H1 (cell line): ENCODE results near the gene BOLA1. TPM values are rescaled to one million over a fixed set of nuclear protein-coding genes. Genes with fewer than 3 reads are reported as not detected.
"Not testable (repeated sequence)": the region's sequence is repeated elsewhere in the genome, so short reads cannot be mapped to it uniquely, and the experiment has no call there.

Experiments used
- CTCF ChIA-PET: fragments of 300-600 bp; sonication (Branson Sonifier 250); formaldehyde crosslinking; loops from one replicate; lab custom pipeline; 2021; ENCODE audit not compliant: partially characterized antibody; lab: Charles Lee
- POLR2A ChIA-PET: fragments of 300-600 bp; sonication (Branson Sonifier 250); formaldehyde crosslinking; loops from one replicate; lab custom pipeline; 2021; ENCODE audit warnings: inconsistent platforms; ENCODE audit not compliant: partially characterized antibody; lab: Charles Lee
- DNase-seq, 2 experiments: peaks; one replicate each; pipeline versions ENCODE4 v3.0.0 to v3.0.0-alpha.2; 2010 to 2022; ENCODE audit warnings: low spot score in 2 of 2, low read depth in 1 of 2, mixed read lengths in 1 of 2
- FAIRE-seq: peaks from 2 replicates; lab custom pipeline; 2011; peaks lifted over from hg19 to GRCh38; lab: Jason Lieb, UNC
- H2AFZ ChIP-seq: 2 replicates; pipeline ENCODE4 v1.8.1; 2012; ENCODE audit warnings: low read length, inconsistent platforms
- H2AK5ac ChIP-seq: 2 replicates; pipeline ENCODE4 v1.6.1; 2013; ENCODE audit warnings: low read depth, low read length
- H2BK120ac ChIP-seq: replicated peaks from 2 replicates; pipeline ENCODE3; 2013; ENCODE audit warnings: low read depth, low read length, inconsistent platforms
- H2BK12ac ChIP-seq: 2 replicates; pipeline ENCODE4 v1.6.1; 2013; ENCODE audit warnings: low read depth, low read length
- H2BK15ac ChIP-seq: 2 replicates; pipeline ENCODE4 v1.6.1; 2013; ENCODE audit warnings: low read length
- H2BK20ac ChIP-seq: 2 replicates; pipeline ENCODE4 v1.6.1; 2013; ENCODE audit warnings: low read length
- H2BK5ac ChIP-seq: 2 replicates; pipeline ENCODE4 v1.6.1; 2013; ENCODE audit warnings: low read depth, low read length
- H3K14ac ChIP-seq: 2 replicates; pipeline ENCODE4 v1.6.1; 2013; ENCODE audit warnings: inconsistent platforms; ENCODE audit not compliant: insufficient read length
- H3K18ac ChIP-seq: 2 replicates; pipeline ENCODE4 v1.6.1; 2013; ENCODE audit warnings: low read length; ENCODE audit errors: extremely low read depth
- H3K23ac ChIP-seq: 2 replicates; pipeline ENCODE4 v1.6.1; 2013; ENCODE audit warnings: inconsistent platforms; ENCODE audit not compliant: insufficient read length
- H3K23me2 ChIP-seq: 2 replicates; pipeline ENCODE4 v1.6.1; 2013; ENCODE audit warnings: low read depth, low read length
- H3K27ac ChIP-seq: 2 replicates; pipeline ENCODE4 v1.6.1; 2011; ENCODE audit warnings: low read depth, low read length, inconsistent platforms
- H3K27me3 ChIP-seq, 4 experiments: replicated peaks in 1 of 4; 1 replicate in 1 of 4; 2 replicates in 3 of 4; pipeline versions ENCODE4 v1.6.1 to v1.8.1; 2011 to 2013; ENCODE audit warnings: low read length in 3 of 4, mild to moderate bottlenecking in 3 of 4, inconsistent platforms in 2 of 4, mixed read lengths in 2 of 4, moderate library complexity in 1 of 4; ENCODE audit not compliant: control insufficient read depth in 3 of 4, insufficient read depth in 3 of 4; ENCODE audit errors: extremely low read depth in 1 of 4
- H3K36me3 ChIP-seq, 4 experiments: 2 replicates each; pipeline versions ENCODE4 v1.6.1 to v1.8.1; 2011 to 2013; ENCODE audit warnings: mild to moderate bottlenecking in 4 of 4, low read length in 3 of 4, moderate library complexity in 2 of 4, control low read depth in 1 of 4, inconsistent platforms in 1 of 4; ENCODE audit not compliant: insufficient read depth in 4 of 4, control insufficient read depth in 2 of 4
- H3K4ac ChIP-seq: replicated peaks from 2 replicates; pipeline ENCODE3; 2013; ENCODE audit warnings: low read length, low read depth, mixed read lengths, inconsistent platforms; ENCODE audit not compliant: insufficient read length
- H3K4me1 ChIP-seq, 4 experiments: replicated peaks in 1 of 4; 1 replicate in 1 of 4; 2 replicates in 3 of 4; pipeline versions ENCODE4 v1.6.1 to v1.8.1; 2011 to 2013; ENCODE audit warnings: low read length in 3 of 4, inconsistent platforms in 2 of 4, mixed read lengths in 1 of 4; ENCODE audit not compliant: insufficient read depth in 4 of 4, control insufficient read depth in 3 of 4
- H3K4me2 ChIP-seq, 2 experiments: 2 replicates each; pipeline versions ENCODE4 v1.6.1 to v1.8.1; 2011 to 2013; ENCODE audit warnings: low read depth in 2 of 2, low read length in 2 of 2, control low read depth in 1 of 2, inconsistent platforms in 1 of 2, mild to moderate bottlenecking in 1 of 2; ENCODE audit not compliant: insufficient read depth in 1 of 2
- H3K4me3 ChIP-seq, 4 experiments: fragments of 200-600, 300-600 bp in 1 of 4; sonication (generic), shearing (Covaris generic), sonication (Bioruptor Twin) in 1 of 4; 2 replicates each; pipeline versions ENCODE4 v1.5.1 to v1.8.1; 2011 to 2016; ENCODE audit warnings: low read length in 4 of 4, low read depth in 3 of 4, control low read depth in 2 of 4, inconsistent platforms in 2 of 4, mild to moderate bottlenecking in 2 of 4, mixed read lengths in 1 of 4, moderate library complexity in 1 of 4; ENCODE audit not compliant: insufficient read depth in 2 of 4; ENCODE audit errors: extremely low read depth in 1 of 4
- H3K56ac ChIP-seq: replicated peaks from 2 replicates; pipeline ENCODE3; 2013; ENCODE audit warnings: low read depth, mild to moderate bottlenecking, mixed read lengths, low read length, inconsistent platforms; ENCODE audit not compliant: insufficient read length
- H3K79me1 ChIP-seq: 2 replicates; pipeline ENCODE4 v1.6.1; 2013; ENCODE audit warnings: low read depth, low read length, control low read depth
- H3K79me2 ChIP-seq, 2 experiments: 2 replicates each; pipeline versions ENCODE4 v1.6.1 to v1.8.1; 2012 to 2013; ENCODE audit warnings: low read length in 2 of 2, mild to moderate bottlenecking in 2 of 2, inconsistent platforms in 1 of 2; ENCODE audit not compliant: insufficient read depth in 2 of 2, control insufficient read depth in 1 of 2
- H3K9ac ChIP-seq, 4 experiments: replicated peaks in 1 of 4; 1 replicate in 1 of 4; 2 replicates in 3 of 4; pipeline versions ENCODE4 v1.6.1 to v1.8.1; 2011 to 2013; ENCODE audit warnings: low read depth in 3 of 4, low read length in 3 of 4, control low read depth in 2 of 4, mild to moderate bottlenecking in 2 of 4, moderate library complexity in 2 of 4, inconsistent platforms in 1 of 4; ENCODE audit errors: extremely low read depth in 1 of 4
- H3K9me3 ChIP-seq, 2 experiments: 2 replicates each; pipeline versions ENCODE4 v1.6.1 to v1.8.1; 2012 to 2013; ENCODE audit warnings: mild to moderate bottlenecking in 2 of 2, moderate library complexity in 2 of 2, control low read depth in 1 of 2, inconsistent platforms in 1 of 2, low read depth in 1 of 2, low read length in 1 of 2, mixed read lengths in 1 of 2; ENCODE audit not compliant: insufficient read depth in 2 of 2
- H4K20me1 ChIP-seq, 2 experiments: replicated peaks in 1 of 2; 2 replicates each; pipeline versions ENCODE3 to v1.8.1; 2011 to 2013; ENCODE audit warnings: inconsistent platforms in 2 of 2, low read length in 2 of 2, mild to moderate bottlenecking in 1 of 2; ENCODE audit not compliant: insufficient read depth in 2 of 2, control insufficient read depth in 1 of 2
- H4K5ac ChIP-seq: 2 replicates; pipeline ENCODE4 v1.6.1; 2013; ENCODE audit warnings: low read length, low read depth, mixed read lengths, inconsistent platforms; ENCODE audit not compliant: insufficient read length
- H4K8ac ChIP-seq: 2 replicates; pipeline ENCODE4 v1.8.0; 2013; ENCODE audit warnings: mild to moderate bottlenecking, moderate library complexity, low read length, inconsistent platforms; ENCODE audit not compliant: insufficient read depth; ENCODE audit errors: extremely low read depth
- H4K91ac ChIP-seq: replicated peaks from 2 replicates; pipeline ENCODE3; 2013; ENCODE audit warnings: low read length, mixed read lengths, inconsistent platforms; ENCODE audit not compliant: insufficient read length
- WGBS, 2 experiments: shearing (Covaris generic) in 1 of 2; methylation state at CpG; one replicate each; pipeline versions ENCODE4 v1.1.6 to v1.1.7; 2013 to 2015; ENCODE audit warnings: low lambda C conversion rate in 2 of 2, mixed read lengths in 2 of 2, inconsistent platforms in 1 of 2, low coverage in 1 of 2, missing lambda C conversion rate in 1 of 2; ENCODE audit not compliant: insufficient replicate concordance in 2 of 2, insufficient coverage in 1 of 2, insufficient read length in 1 of 2; ENCODE audit errors: extremely low coverage in 1 of 2, missing lambda C conversion rate in 1 of 2; 5-methylcytosine and 5-hydroxymethylcytosine counted together
- polyA plus RNA-seq, 7 experiments: library from polyadenylated mRNA; depleted of rRNA in 3 of 7; stranded (reverse) in 5 of 7; unstranded in 2 of 7; fragments of >200 nt in 5 of 7; fragments of 200-250 nt in 2 of 7; gene quantifications; 1 replicate in 5 of 7; 2 replicates in 1 of 7; 4 replicates in 1 of 7; pipeline versions ENCODE4 v1.2.1 to v1.2.3, GENCODE V29; 2011 to 2013; ENCODE audit warnings: missing spikeins in 2 of 7, mixed read lengths in 2 of 7
- total RNA-seq: library from RNA; stranded (reverse); fragmentation: NEBNext Ultra II Directional; extraction: Animal tissue kit (Norgen Biotek cat#: 25700); gene quantifications from 2 replicates; pipeline ENCODE4 v1.2.1, GENCODE V29; 2021

BOLA1 gene
- total and polyA plus RNA-seq, 2 of the 8 experiments (the other 6 are each of a cell fraction or from before 2014, with no cell fraction given) = 8.1 to 15.4 TPM

GRCh38 chr1:149851585-149852213 is 47.7 kb upstream of the BOLA1 start:
- H2BK120ac ChIP-seq, H2BK15ac ChIP-seq, H4K5ac ChIP-seq, H3K79me1 ChIP-seq, POLR2A ChIA-PET, H4K8ac ChIP-seq, DNase-seq, H3K4me2 ChIP-seq, H3K27me3 ChIP-seq, H3K18ac ChIP-seq, H3K14ac ChIP-seq, H2AFZ ChIP-seq, H2BK5ac ChIP-seq, H3K4me1 ChIP-seq, H2BK20ac ChIP-seq, H3K36me3 ChIP-seq, H3K56ac ChIP-seq, H3K9ac ChIP-seq, H3K23ac ChIP-seq, H3K23me2 ChIP-seq, CTCF ChIA-PET, H2AK5ac ChIP-seq, H2BK12ac ChIP-seq, H3K4ac ChIP-seq, H3K9me3 ChIP-seq, FAIRE-seq, H4K20me1 ChIP-seq, H3K4me3 ChIP-seq, H3K27ac ChIP-seq, H4K91ac ChIP-seq: not testable (repeated sequence)
- WGBS, 2 experiments = no CpG with 5 or more reads among the region's 53 CpGs
- peaks cover 10 to 34% of the 10 kb centered on the region in 2 experiments; a peak in 3 of 4 replicates for H3K79me2 ChIP-seq

GRCh38 chr1:149852263-149852662 is 47.1 kb upstream of the BOLA1 start:
- no CpG with 5 or more reads among the region's 26 CpGs for WGBS, 2 experiments
- H3K27me3 ChIP-seq, H3K9me3 ChIP-seq, H4K20me1 ChIP-seq, FAIRE-seq, H2BK120ac ChIP-seq, DNase-seq, H3K4me1 ChIP-seq, H2AK5ac ChIP-seq, H2BK5ac ChIP-seq, H2BK12ac ChIP-seq, POLR2A ChIA-PET, H3K18ac ChIP-seq, H3K23me2 ChIP-seq, H3K4me3 ChIP-seq, H4K5ac ChIP-seq, H3K56ac ChIP-seq, H3K14ac ChIP-seq, H3K4ac ChIP-seq, H2AFZ ChIP-seq, H2BK20ac ChIP-seq, H3K79me1 ChIP-seq, H3K36me3 ChIP-seq, H3K9ac ChIP-seq, H4K8ac ChIP-seq, CTCF ChIA-PET, H3K4me2 ChIP-seq, H3K23ac ChIP-seq, H3K27ac ChIP-seq, H4K91ac ChIP-seq, H2BK15ac ChIP-seq: not testable (repeated sequence)
- peaks cover 10 to 29% of the 10 kb centered on the region in 2 experiments; a peak in 3 of 4 replicates for H3K79me2 ChIP-seq
